ENCODE data around the gene GRAP2.
"Not testable (repeated sequence)": the region's sequence is repeated elsewhere in the genome, so short reads cannot be mapped to it uniquely, and the experiment has no call there.

GRAP2 gene

DNA sequence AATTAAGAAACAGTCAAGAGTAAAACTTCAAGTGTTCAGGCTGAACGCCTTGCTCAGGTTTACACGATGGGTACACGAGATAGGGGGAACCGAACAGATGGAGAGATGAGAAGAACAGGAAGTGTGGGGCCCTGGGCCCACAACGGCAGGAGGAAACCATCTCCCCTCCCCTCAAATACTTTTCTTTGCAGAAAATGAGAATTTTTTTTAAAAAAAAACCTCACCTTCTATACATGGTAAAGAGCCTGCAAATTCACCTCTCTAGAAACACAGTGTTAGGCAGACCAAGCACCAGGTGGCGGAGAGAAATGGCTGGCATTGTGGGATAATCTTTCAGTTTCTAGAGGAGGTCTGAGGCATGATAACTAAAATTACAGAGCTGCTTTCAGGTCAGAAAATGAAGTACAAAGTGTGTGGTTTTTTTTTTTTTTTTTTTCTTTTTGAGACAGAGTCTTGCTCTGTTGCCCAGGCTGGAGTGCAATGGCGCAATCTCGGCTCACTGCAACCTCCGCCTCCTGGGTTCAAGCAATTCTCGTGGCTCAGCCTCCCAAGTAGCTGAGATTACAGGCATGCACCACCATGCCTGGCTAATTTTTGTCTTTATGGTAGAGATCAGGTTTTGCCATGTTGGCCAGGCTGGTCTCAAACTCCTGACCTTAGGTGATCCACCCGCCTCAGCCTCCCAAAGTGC is 50.9 kb downstream of the GRAP2 start:
- H3K27me3 ChIP-seq (replicated peaks; ENCODE audit: control insufficient read depth, insufficient read depth, low read length), result peaks cover 62% of the 10 kb centered on the region
- not testable (repeated sequence) for DNase-seq (ENCODE audit: low read depth)

GRCh38 chr22:39952347-39952746 is 51.5 kb downstream of the GRAP2 start:
- Histone ChIP-seq H3K36me3 (ENCODE audit: control insufficient read depth, insufficient read depth, low read length, severe bottlenecking) (no peaks in the 10 kb centered on the region), H3K9ac (ENCODE audit: low read length) (no peak overlapping the region), H3K27me3 (replicated peaks; ENCODE audit: control insufficient read depth, insufficient read depth, low read length) (peaks cover 62% of the 10 kb centered on the region), H3K9me3 (ENCODE audit: control insufficient read depth, low read length) (no peaks in the 10 kb centered on the region), H3K4me3 (ENCODE audit: low read length) (no peak overlapping the region), H3K4me1 (ENCODE audit: control insufficient read depth, insufficient read depth, low read length) (peaks cover 12% of the 10 kb centered on the region)
- DNase-seq (ENCODE audit: low read depth), result no peak

More for the DNA sequence above, 50.9 kb downstream of the GRAP2 start:
- not testable (repeated sequence) for H3K36me3 ChIP-seq (ENCODE audit: control insufficient read depth, insufficient read depth, low read length, severe bottlenecking); H3K4me3 ChIP-seq (ENCODE audit: low read length); H3K9me3 ChIP-seq (ENCODE audit: control insufficient read depth, low read length); H3K9ac ChIP-seq (ENCODE audit: low read length)
- peaks cover 12% of the 10 kb centered on the region for H3K4me1 ChIP-seq (ENCODE audit: control insufficient read depth, insufficient read depth, low read length)

DNA sequence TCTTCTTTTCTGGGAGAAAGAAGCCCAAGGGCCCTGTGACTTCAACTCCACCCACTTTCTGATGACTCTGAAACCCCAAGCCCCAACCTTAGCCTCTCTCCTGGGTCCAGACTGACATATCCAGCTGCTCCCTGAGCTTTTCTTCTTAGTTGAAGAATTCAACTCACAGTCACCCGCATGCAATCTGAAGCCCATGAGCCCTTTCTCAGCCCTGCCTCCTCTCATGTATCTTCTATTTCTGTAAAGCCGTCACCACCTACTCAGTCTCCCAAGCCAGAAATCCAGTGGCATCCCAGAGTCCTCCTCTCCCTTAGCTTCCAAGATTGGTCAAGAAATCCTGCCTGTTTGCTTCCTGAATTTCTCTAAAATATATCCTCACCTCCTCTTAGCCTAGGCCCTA is 52.2 kb downstream of the GRAP2 start:
- Histone ChIP-seq H3K36me3 (ENCODE audit: control insufficient read depth, insufficient read depth, low read length, severe bottlenecking) (no peaks in the 10 kb centered on the region), H3K9ac (ENCODE audit: low read length) (no peak overlapping the region), H3K27me3 (replicated peaks; ENCODE audit: control insufficient read depth, insufficient read depth, low read length) (peaks cover 61% of the 10 kb centered on the region), H3K4me3 (ENCODE audit: low read length) (no peak overlapping the region), H3K9me3 (ENCODE audit: control insufficient read depth, low read length) (no peaks in the 10 kb centered on the region), H3K4me1 (ENCODE audit: control insufficient read depth, insufficient read depth, low read length) (peaks cover 12% of the 10 kb centered on the region)
- no peak for DNase-seq (ENCODE audit: low read depth)

DNA sequence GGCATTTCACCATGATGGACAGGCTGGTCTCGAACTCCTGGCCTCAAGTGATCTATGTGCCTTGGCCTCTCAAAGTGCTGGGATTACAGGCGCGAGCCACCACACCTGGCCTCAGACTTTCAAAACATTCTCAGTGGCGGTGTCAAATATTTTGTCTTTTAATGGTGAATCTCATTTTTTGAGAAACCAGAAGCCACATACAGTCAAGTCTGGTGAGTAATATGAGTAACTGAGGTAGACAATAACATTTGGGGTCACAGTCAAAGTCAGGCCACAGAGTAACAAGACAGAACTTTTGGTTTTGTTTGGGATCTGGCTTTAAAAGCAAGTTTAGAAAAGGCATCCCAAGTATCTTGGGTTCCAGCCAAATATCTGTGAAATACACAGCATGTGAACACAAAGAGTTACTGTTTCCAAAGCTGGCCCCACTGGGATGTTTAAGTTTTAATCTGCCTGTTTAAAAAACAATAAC is 53.7 kb downstream of the GRAP2 start:
- peak; percentile 68 for DNase-seq (ENCODE audit: low read depth)
- no peak overlapping the region for H3K4me3 ChIP-seq (ENCODE audit: low read length)
- peaks cover 12% of the 10 kb centered on the region for H3K4me1 ChIP-seq (ENCODE audit: control insufficient read depth, insufficient read depth, low read length)
- peaks cover 50% of the 10 kb centered on the region for H3K27me3 ChIP-seq (replicated peaks; ENCODE audit: control insufficient read depth, insufficient read depth, low read length)
- H3K9ac ChIP-seq (ENCODE audit: low read length), result no peak overlapping the region
- H3K36me3 ChIP-seq (ENCODE audit: control insufficient read depth, insufficient read depth, low read length, severe bottlenecking), result no peaks in the 10 kb centered on the region
- H3K9me3 ChIP-seq (ENCODE audit: control insufficient read depth, low read length), result no peaks in the 10 kb centered on the region

- H3K9me3 ChIP-seq (ENCODE audit: control insufficient read depth, low read length), result no peaks in the 10 kb centered on the region
- no peak overlapping the region for H3K4me3 ChIP-seq (ENCODE audit: low read length)
- no peak overlapping the region for H3K9ac ChIP-seq (ENCODE audit: low read length)
- no peaks in the 10 kb centered on the region for H3K36me3 ChIP-seq (ENCODE audit: control insufficient read depth, insufficient read depth, low read length, severe bottlenecking)
- no peak for DNase-seq (ENCODE audit: low read depth)
- peaks cover 47% of the 10 kb centered on the region for H3K27me3 ChIP-seq (replicated peaks; ENCODE audit: control insufficient read depth, insufficient read depth, low read length)
- peaks cover 12% of the 10 kb centered on the region for H3K4me1 ChIP-seq (ENCODE audit: control insufficient read depth, insufficient read depth, low read length)
Measured at GRCh38 chr22:39955675-39956074, 54.8 kb downstream of the GRAP2 start.

GRCh38 chr22:39956932-39957664 is 56.2 kb downstream of the GRAP2 start:
- no peak overlapping the region for H3K4me3 ChIP-seq (ENCODE audit: low read length)
- no peaks in the 10 kb centered on the region for H3K36me3 ChIP-seq (ENCODE audit: control insufficient read depth, insufficient read depth, low read length, severe bottlenecking)
- peaks cover 36% of the 10 kb centered on the region for H3K27me3 ChIP-seq (replicated peaks; ENCODE audit: control insufficient read depth, insufficient read depth, low read length)
- peaks cover 17% of the 10 kb centered on the region for H3K4me1 ChIP-seq (ENCODE audit: control insufficient read depth, insufficient read depth, low read length)
- no peak overlapping the region for H3K9ac ChIP-seq (ENCODE audit: low read length)
- DNase-seq (ENCODE audit: low read depth), result no peak
- no peaks in the 10 kb centered on the region for H3K9me3 ChIP-seq (ENCODE audit: control insufficient read depth, low read length)

GRCh38 chr22:39958009-39958711 is 57.3 kb downstream of the GRAP2 start:
- DNase-seq (ENCODE audit: low read depth), result no peak
- H3K4me1 ChIP-seq (ENCODE audit: control insufficient read depth, insufficient read depth, low read length), result peaks cover 17% of the 10 kb centered on the region
- no peaks in the 10 kb centered on the region for H3K36me3 ChIP-seq (ENCODE audit: control insufficient read depth, insufficient read depth, low read length, severe bottlenecking)
- H3K9ac ChIP-seq (ENCODE audit: low read length), result no peak overlapping the region
- no peak overlapping the region for H3K4me3 ChIP-seq (ENCODE audit: low read length)
- no peaks in the 10 kb centered on the region for H3K9me3 ChIP-seq (ENCODE audit: control insufficient read depth, low read length)
- peaks cover 29% of the 10 kb centered on the region for H3K27me3 ChIP-seq (replicated peaks; ENCODE audit: control insufficient read depth, insufficient read depth, low read length)

GRCh38 chr22:39958949-39959639 is 58.2 kb downstream of the GRAP2 start:
- H3K4me3 ChIP-seq (ENCODE audit: low read length), result no peak overlapping the region
- no peak for DNase-seq (ENCODE audit: low read depth)
- H3K4me1 ChIP-seq (ENCODE audit: control insufficient read depth, insufficient read depth, low read length), result peaks cover 17% of the 10 kb centered on the region
- H3K36me3 ChIP-seq (ENCODE audit: control insufficient read depth, insufficient read depth, low read length, severe bottlenecking), result no peaks in the 10 kb centered on the region
- no peaks in the 10 kb centered on the region for H3K9me3 ChIP-seq (ENCODE audit: control insufficient read depth, low read length)
- H3K9ac ChIP-seq (ENCODE audit: low read length), result no peak overlapping the region
- H3K27me3 ChIP-seq (replicated peaks; ENCODE audit: control insufficient read depth, insufficient read depth, low read length), result peaks cover 24% of the 10 kb centered on the region

- H3K4me3 ChIP-seq (ENCODE audit: low read length), result no peak within 1 kb of the TSS
- no peaks in the 10 kb centered on the region for H3K9me3 ChIP-seq (ENCODE audit: control insufficient read depth, low read length)
- H3K36me3 ChIP-seq (ENCODE audit: control insufficient read depth, insufficient read depth, low read length, severe bottlenecking), result no peaks in the 10 kb centered on the region
- H3K9ac ChIP-seq (ENCODE audit: low read length), result no peak within 1 kb of the TSS
- peaks cover 24% of the 10 kb centered on the region for H3K27me3 ChIP-seq (replicated peaks; ENCODE audit: control insufficient read depth, insufficient read depth, low read length)
- peaks cover 13% of the 10 kb centered on the region for H3K4me1 ChIP-seq (ENCODE audit: control insufficient read depth, insufficient read depth, low read length)
- DNase-seq (ENCODE audit: low read depth), result peak; percentile 29
Measured at GRCh38 chr22:39959640-39960447, 59.0 kb downstream of the GRAP2 start, which contains the start of gene TMA7B. Gene TMA7B (plus strand): TSS chr22:39960397. CDS start chr22:39964375, 3,978 bp downstream.

Data from adipocyte (in vitro differentiated cells).